HepG2 (cell line): ENCODE data around the gene SESN3. TPM values are rescaled to one million over a fixed set of nuclear protein-coding genes. Genes with fewer than 3 reads are reported as not detected.

Source experiments
- ATAC-seq: fragments of 200-7000 bp; cut with Tn5 transposase; 3 replicates; pipeline ENCODE4 v1.9.1; 2020; ENCODE audit warnings: mild to moderate bottlenecking, moderate library complexity
- BruUV-seq: library from RNA; stranded (reverse); fragments of 400-500 nt; replicated peaks from 2 replicates; lab custom pipeline; 2021; lab: Mats Ljungman, UMichigan
- CTCF ChIA-PET: fragments of 300-600 bp; formaldehyde crosslinking; extraction: SDS; loops from one replicate; lab custom pipeline; 2021; ENCODE audit warnings: low total read pairs, inconsistent platforms, low intra/inter-chr PET ratio; lab: Yijun Ruan, JAX
- POLR2A ChIA-PET: fragments of 350-600 bp; sonication (Branson Sonifier 250); formaldehyde crosslinking; loops from one replicate; lab custom pipeline; 2020; ENCODE audit warnings: antibody characterized with exemption, inconsistent platforms; lab: Yijun Ruan, JAX
- DNase-seq: peaks from one replicate; pipeline ENCODE4 v3.0.0-alpha.2; 2015; ENCODE audit warnings: low spot score
- FAIRE-seq: peaks from 3 replicates; lab custom pipeline; 2011; peaks lifted over from hg19 to GRCh38; lab: Jason Lieb, UNC
- H2AFZ ChIP-seq: one replicate; pipeline ENCODE4 v1.6.1; 2011; ENCODE audit warnings: low read length, inconsistent platforms
- H3K27ac ChIP-seq: fragments of 300-600 bp; 3 replicates; pipeline ENCODE4 v1.8.0; 2011; ENCODE audit warnings: mixed run types, mild to moderate bottlenecking, mixed read lengths, low read length, inconsistent platforms; ENCODE audit not compliant: insufficient read depth; ENCODE audit errors: extremely low read length
- H3K27me3 ChIP-seq, 2 experiments: fragments of 200-600 bp in 1 of 2; 2 replicates in 1 of 2; 3 replicates in 1 of 2; pipeline versions ENCODE4 v1.6.0 to v1.8.0; 2011; ENCODE audit warnings: low read length in 2 of 2, mild to moderate bottlenecking in 2 of 2, moderate library complexity in 2 of 2, inconsistent platforms in 1 of 2; ENCODE audit not compliant: insufficient read depth in 2 of 2, control insufficient read depth in 1 of 2
- H3K36me3 ChIP-seq, 2 experiments: fragments of 200-600 bp in 1 of 2; replicated peaks in 1 of 2; 2 replicates in 1 of 2; 3 replicates in 1 of 2; pipeline versions ENCODE4 v1.5.1 to v1.8.0; 2011; ENCODE audit warnings: low read length in 2 of 2, inconsistent platforms in 1 of 2; ENCODE audit not compliant: insufficient read depth in 2 of 2, control insufficient read depth in 1 of 2
- H3K4me1 ChIP-seq: 2 replicates; pipeline ENCODE4 v1.5.1; 2012; ENCODE audit warnings: low read length, inconsistent platforms; ENCODE audit not compliant: insufficient read depth
- H3K4me2 ChIP-seq: 2 replicates; pipeline ENCODE4 v1.6.0; 2011; ENCODE audit warnings: low read depth, low read length, inconsistent platforms
- H3K4me3 ChIP-seq, 3 experiments: fragments of 200-600 bp in 1 of 3; sonication (generic), shearing (Covaris generic) in 1 of 3; replicated peaks in 1 of 3; 2 replicates each; pipeline ENCODE4 v1.5.1; 2011 to 2016; ENCODE audit warnings: low read length in 3 of 3, inconsistent platforms in 2 of 3, low read depth in 2 of 3, mild to moderate bottlenecking in 2 of 3, control low read depth in 1 of 3, mixed read lengths in 1 of 3; ENCODE audit not compliant: insufficient read depth in 1 of 3
- H3K79me2 ChIP-seq: one replicate; pipeline ENCODE4 v1.6.1; 2011; ENCODE audit warnings: low read length, inconsistent platforms; ENCODE audit not compliant: insufficient read depth
- H3K9ac ChIP-seq: 2 replicates; pipeline ENCODE4 v1.6.0; 2011; ENCODE audit warnings: mild to moderate bottlenecking, low read depth, low read length, inconsistent platforms; ENCODE audit not compliant: insufficient read depth
- H3K9me3 ChIP-seq: 2 replicates; pipeline ENCODE4 v1.5.1; 2012; ENCODE audit warnings: mild to moderate bottlenecking, low read length
- H4K20me1 ChIP-seq: 2 replicates; pipeline ENCODE4 v1.6.0; 2011; ENCODE audit warnings: inconsistent platforms, mild to moderate bottlenecking, low read length, moderate library complexity; ENCODE audit not compliant: insufficient read depth
- DR1 ChIP-seq: sonication (generic); formaldehyde crosslinking; IDR thresholded peaks from 2 replicates; pipeline ENCODE4 v1.8.0; 2021; ENCODE audit warnings: mild to moderate bottlenecking, missing genetic modification reagents, inconsistent platforms
- HDAC6 ChIP-seq: fragments of 200-600 bp; sonication (generic); IDR thresholded peaks from 2 replicates; pipeline ENCODE4 v1.7.0; 2017; ENCODE audit warnings: mild to moderate bottlenecking, antibody characterized with exemption, low read length, low read depth
- MAFF ChIP-seq: IDR thresholded peaks from 2 replicates; pipeline ENCODE4 v1.6.1; 2011; ENCODE audit warnings: low read depth, low read length, improper control_type of control experiment
- MAFK ChIP-seq, 2 experiments: IDR thresholded peaks in 1 of 2; conservative IDR thresholded peaks in 1 of 2; 2 replicates each; pipeline ENCODE4 v1.6.1; 2011; ENCODE audit warnings: improper control_type of control experiment in 2 of 2, low read length in 2 of 2
- NFYB ChIP-seq: sonication (generic); formaldehyde crosslinking; IDR thresholded peaks from 2 replicates; pipeline ENCODE4 v1.4.0; 2020; ENCODE audit warnings: missing genetic modification reagents
- NFYC ChIP-seq: IDR thresholded peaks from 2 replicates; pipeline ENCODE4 v1.6.1; 2016; ENCODE audit warnings: missing genetic modification reagents, missing compliant biosample characterization
- RBFOX2 ChIP-seq: fragments of 200-400 bp; formaldehyde crosslinking; IDR thresholded peaks from 2 replicates; pipeline ENCODE4 v1.6.1; 2017; ENCODE audit warnings: low read depth, mild to moderate bottlenecking, low read length
- RFXAP ChIP-seq: sonication (generic); formaldehyde crosslinking; IDR thresholded peaks from 2 replicates; pipeline ENCODE4 v1.4.0; 2020; ENCODE audit warnings: missing genetic modification reagents, borderline replicate concordance
- SRY ChIP-seq: sonication (generic); formaldehyde crosslinking; IDR thresholded peaks from 2 replicates; pipeline ENCODE4 v1.8.0; 2022; ENCODE audit warnings: mild to moderate bottlenecking, missing genetic modification reagents
- ZIK1 ChIP-seq: sonication (generic); formaldehyde crosslinking; IDR thresholded peaks from 2 replicates; pipeline ENCODE4 v1.5.0; 2020; ENCODE audit warnings: mild to moderate bottlenecking, low read depth, missing genetic modification reagents, borderline replicate concordance
- ZSCAN31 ChIP-seq: sonication (generic); formaldehyde crosslinking; IDR thresholded peaks from 2 replicates; pipeline ENCODE4 v1.5.0; 2020; ENCODE audit warnings: low read depth, mild to moderate bottlenecking, missing genetic modification reagents
- WGBS: methylation state at CpG from one replicate; pipeline ENCODE4 v1.1.6; 2017; ENCODE audit warnings: low lambda C conversion rate; 5-methylcytosine and 5-hydroxymethylcytosine counted together
- in situ Hi-C: cut with HindIII; loops from 2 replicates; pipeline ENCODE4 v1.10.0; 2017; ENCODE audit warnings: low pct_unique_long_range_greater_than_20kb; ENCODE audit not compliant: extremely low pct_ligation_motif_present
- intact Hi-C: fragments of 100-400 bp; cut with micrococcal nuclease; formaldehyde crosslinking; loops from one replicate; pipeline ENCODE4 v1.10.0; 2022; ENCODE audit not compliant: unreplicated experiment
- polyA plus RNA-seq, 8 experiments: library from polyadenylated mRNA; depleted of rRNA in 3 of 8; stranded (reverse) in 7 of 8; unstranded in 1 of 8; fragments of >200 nt; fragmentation: Illumina TruSeq in 4 of 8; extraction: Trizol in 4 of 8; gene quantifications; 2 replicates each; pipeline versions ENCODE4 v1.2.1 to v1.2.3, GENCODE V29; 2011 to 2016; ENCODE audit warnings: low read depth in 4 of 8, missing spikeins in 1 of 8, mixed read lengths in 1 of 8; ENCODE audit not compliant: insufficient read depth in 1 of 8
- total RNA-seq, 5 experiments: library from RNA; depleted of rRNA; stranded (reverse); fragments of >200 nt; fragmentation: Illumina TruSeq; extraction: Trizol; gene quantifications; 2 replicates each; pipeline ENCODE4 v1.2.3, GENCODE V29; 2016; ENCODE audit warnings: low read depth in 1 of 5
- TF ChIP-seq, protein P1 (sequence below): sonication (generic); formaldehyde crosslinking; IDR thresholded peaks from 2 replicates; pipeline ENCODE4 v1.4.0; 2020; ENCODE audit warnings: missing genetic modification reagents

The SESN3 gene
- total and polyA plus RNA-seq, 2 of the 13 experiments (the other 11 are each of a cell fraction or from before 2014, with no cell fraction given) = 0.53 to 0.86 TPM

DNA sequence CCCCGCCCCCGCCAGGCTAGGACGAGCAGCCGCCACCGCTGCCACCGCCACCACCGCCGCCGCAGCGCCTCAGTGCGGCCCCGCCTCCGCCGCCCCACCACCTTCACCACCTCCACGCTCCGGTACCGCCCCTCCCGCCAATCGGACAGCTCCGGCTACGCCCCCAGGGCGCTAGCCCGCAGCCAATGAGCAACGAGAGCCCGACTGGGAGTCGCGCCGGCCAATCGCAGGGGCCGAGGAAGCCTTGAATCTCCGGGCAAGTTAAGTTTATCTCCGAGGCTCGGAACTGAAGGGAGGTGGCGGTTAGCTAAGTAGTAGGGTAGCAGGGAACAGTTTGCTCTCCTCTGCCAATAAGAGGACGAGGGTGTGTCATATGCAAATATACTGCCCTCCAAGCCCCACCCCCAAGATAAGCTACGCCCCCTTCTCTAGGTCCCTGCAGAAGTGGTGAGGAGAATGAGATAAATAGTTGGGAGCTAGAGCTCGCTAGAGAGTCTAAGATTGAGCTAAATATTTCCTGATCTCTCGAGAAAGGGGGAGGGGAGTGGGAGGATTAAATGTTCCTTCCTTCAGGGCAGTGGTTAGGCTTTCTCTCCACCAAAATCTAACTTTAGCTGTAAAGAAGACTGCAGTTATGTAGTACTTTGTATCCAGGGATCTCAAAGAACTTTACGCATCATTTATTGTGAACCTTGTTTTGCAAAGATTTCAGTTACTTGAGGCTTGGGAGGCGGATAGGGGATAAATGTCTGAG is at the start of gene SESN3 (continued):
- TF ChIP-seq HDAC6 (no peak), RBFOX2 (no peak), NFYB (CRISPR knock-in tag) (peak; percentile 87), ZSCAN31 (no peak), DR1 (CRISPR knock-in tag) (no peak), SRY (CRISPR knock-in tag) (no peak), RFXAP (peak; percentile 98), NFYC (CRISPR knock-in tag) (peak; percentile 85)
- TF ChIP-seq, protein P1, sequence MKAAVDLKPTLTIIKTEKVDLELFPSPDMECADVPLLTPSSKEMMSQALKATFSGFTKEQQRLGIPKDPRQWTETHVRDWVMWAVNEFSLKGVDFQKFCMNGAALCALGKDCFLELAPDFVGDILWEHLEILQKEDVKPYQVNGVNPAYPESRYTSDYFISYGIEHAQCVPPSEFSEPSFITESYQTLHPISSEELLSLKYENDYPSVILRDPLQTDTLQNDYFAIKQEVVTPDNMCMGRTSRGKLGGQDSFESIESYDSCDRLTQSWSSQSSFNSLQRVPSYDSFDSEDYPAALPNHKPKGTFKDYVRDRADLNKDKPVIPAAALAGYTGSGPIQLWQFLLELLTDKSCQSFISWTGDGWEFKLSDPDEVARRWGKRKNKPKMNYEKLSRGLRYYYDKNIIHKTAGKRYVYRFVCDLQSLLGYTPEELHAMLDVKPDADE = no peak

DNA sequence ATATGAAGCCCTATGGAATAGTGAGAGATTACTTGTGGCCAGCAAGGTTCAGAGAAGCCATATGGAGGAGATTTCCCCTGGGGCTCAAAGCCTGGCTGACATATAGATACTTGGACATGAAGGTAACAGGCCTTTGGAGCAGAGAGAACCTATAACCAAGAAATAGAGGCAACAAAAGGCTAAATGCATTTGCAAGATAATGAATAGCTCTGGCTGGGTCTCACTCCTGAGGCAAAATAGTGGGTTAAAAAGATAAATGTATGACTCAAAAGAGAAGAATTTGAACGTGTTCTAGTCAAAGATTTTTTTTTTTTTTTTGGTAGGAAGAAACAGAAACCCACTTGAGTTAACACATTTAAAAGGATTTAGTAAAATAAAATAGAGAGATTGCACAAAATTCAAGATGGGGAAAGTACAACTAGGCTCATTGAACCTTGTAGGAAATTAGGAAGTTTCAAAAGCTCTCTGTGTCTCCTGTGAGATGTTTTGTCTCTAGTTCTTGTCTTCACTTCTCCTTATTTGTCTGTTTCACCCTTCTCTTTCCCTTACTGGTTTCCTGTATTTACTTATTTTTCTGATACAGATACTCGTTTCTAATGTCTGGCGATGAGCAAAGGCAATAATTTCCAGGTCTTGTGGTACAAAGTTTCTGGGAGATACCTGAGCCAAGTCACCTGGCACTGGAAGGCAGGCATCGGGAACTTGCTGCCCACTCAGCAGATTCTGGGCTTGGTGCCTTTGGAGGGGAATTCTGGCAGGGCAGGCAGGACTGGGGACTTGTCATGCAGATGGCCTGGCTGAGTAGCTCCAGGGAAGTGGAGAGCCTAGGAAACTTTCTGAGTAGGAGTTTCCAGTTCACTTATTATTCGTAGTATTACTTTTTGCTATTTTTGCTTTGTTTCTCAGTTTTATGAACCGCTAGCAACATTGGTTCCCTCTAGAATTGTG is 49.2 kb upstream of the SESN3 start:
- Histone ChIP-seq H3K4me3 (no peak overlapping the region), H3K36me3 (no peaks in the 10 kb centered on the region), H3K27ac (no peak overlapping the region), H2AFZ (no peak overlapping the region), H3K4me1 (peaks cover 17% of the 10 kb centered on the region), H4K20me1 (no peaks in the 10 kb centered on the region), H3K9me3 (no peaks in the 10 kb centered on the region), H3K9ac (no peak overlapping the region), H3K27me3 (no peaks in the 10 kb centered on the region), H3K79me2 (no peaks in the 10 kb centered on the region), H3K4me2 (no peak overlapping the region)
- no peak for FAIRE-seq
- POLR2A ChIA-PET = no interaction called here
- no peak for TF ChIP-seq ZIK1
- 0 out of 2 replicates have a peak, but pooled peaks have one; percentile 51 for TF ChIP-seq MAFF
- peak; percentile 65; a peak in 3 of 4 replicates for TF ChIP-seq MAFK (conservative IDR thresholded peaks at IDR 0.05 in 1 of 2, IDR thresholded peaks at IDR 0.05 in 1 of 2; ENCODE audit: low read length in 2 of 2)
- ATAC-seq = no peak
- in situ Hi-C loops (no loop called here), intact Hi-C loops (no loop called here)
- CTCF ChIA-PET = no interaction called here
- DNase-seq = no peak
- BruUV-seq = no TSS peak
- WGBS = 44% methylated on average over 6 of the region's 6 CpGs
